HepG2 (cell line): ENCODE data around the gene MRPS34. TPM values are rescaled to one million over a fixed set of nuclear protein-coding genes. Genes with fewer than 3 reads are reported as not detected.
A peak's percentile ranks its signal among the peaks of the same experiment; 100 is the strongest.

Experiments used
- ATAC-seq: fragments of 200-7000 bp; cut with Tn5 transposase; 3 replicates; pipeline ENCODE4 v1.9.1; 2020; ENCODE audit warnings: mild to moderate bottlenecking, moderate library complexity
- BruUV-seq: library from RNA; stranded (reverse); fragments of 400-500 nt; replicated peaks from 2 replicates; lab custom pipeline; 2021; lab: Mats Ljungman, UMichigan
- CTCF ChIA-PET: fragments of 300-600 bp; formaldehyde crosslinking; extraction: SDS; loops from one replicate; lab custom pipeline; 2021; ENCODE audit warnings: low total read pairs, inconsistent platforms, low intra/inter-chr PET ratio; lab: Yijun Ruan, JAX
- POLR2A ChIA-PET: fragments of 350-600 bp; sonication (Branson Sonifier 250); formaldehyde crosslinking; loops from one replicate; lab custom pipeline; 2020; ENCODE audit warnings: antibody characterized with exemption, inconsistent platforms; lab: Yijun Ruan, JAX
- DNase-seq: peaks from one replicate; pipeline ENCODE4 v3.0.0-alpha.2; 2015; ENCODE audit warnings: low spot score
- FAIRE-seq: peaks from 3 replicates; lab custom pipeline; 2011; peaks lifted over from hg19 to GRCh38; lab: Jason Lieb, UNC
- H2AFZ ChIP-seq: one replicate; pipeline ENCODE4 v1.6.1; 2011; ENCODE audit warnings: low read length, inconsistent platforms
- H3K27ac ChIP-seq: fragments of 300-600 bp; 3 replicates; pipeline ENCODE4 v1.8.0; 2011; ENCODE audit warnings: mixed run types, mild to moderate bottlenecking, mixed read lengths, low read length, inconsistent platforms; ENCODE audit not compliant: insufficient read depth; ENCODE audit errors: extremely low read length
- H3K27me3 ChIP-seq, 2 experiments: fragments of 200-600 bp in 1 of 2; 2 replicates in 1 of 2; 3 replicates in 1 of 2; pipeline versions ENCODE4 v1.6.0 to v1.8.0; 2011; ENCODE audit warnings: low read length in 2 of 2, mild to moderate bottlenecking in 2 of 2, moderate library complexity in 2 of 2, inconsistent platforms in 1 of 2; ENCODE audit not compliant: insufficient read depth in 2 of 2, control insufficient read depth in 1 of 2
- H3K36me3 ChIP-seq, 2 experiments: fragments of 200-600 bp in 1 of 2; replicated peaks in 1 of 2; 2 replicates in 1 of 2; 3 replicates in 1 of 2; pipeline versions ENCODE4 v1.5.1 to v1.8.0; 2011; ENCODE audit warnings: low read length in 2 of 2, inconsistent platforms in 1 of 2; ENCODE audit not compliant: insufficient read depth in 2 of 2, control insufficient read depth in 1 of 2
- H3K4me1 ChIP-seq: 2 replicates; pipeline ENCODE4 v1.5.1; 2012; ENCODE audit warnings: low read length, inconsistent platforms; ENCODE audit not compliant: insufficient read depth
- H3K4me2 ChIP-seq: 2 replicates; pipeline ENCODE4 v1.6.0; 2011; ENCODE audit warnings: low read depth, low read length, inconsistent platforms
- H3K4me3 ChIP-seq, 3 experiments: fragments of 200-600 bp in 1 of 3; sonication (generic), shearing (Covaris generic) in 1 of 3; replicated peaks in 1 of 3; 2 replicates each; pipeline ENCODE4 v1.5.1; 2011 to 2016; ENCODE audit warnings: low read length in 3 of 3, inconsistent platforms in 2 of 3, low read depth in 2 of 3, mild to moderate bottlenecking in 2 of 3, control low read depth in 1 of 3, mixed read lengths in 1 of 3; ENCODE audit not compliant: insufficient read depth in 1 of 3
- H3K79me2 ChIP-seq: one replicate; pipeline ENCODE4 v1.6.1; 2011; ENCODE audit warnings: low read length, inconsistent platforms; ENCODE audit not compliant: insufficient read depth
- H3K9ac ChIP-seq: 2 replicates; pipeline ENCODE4 v1.6.0; 2011; ENCODE audit warnings: mild to moderate bottlenecking, low read depth, low read length, inconsistent platforms; ENCODE audit not compliant: insufficient read depth
- H3K9me3 ChIP-seq: 2 replicates; pipeline ENCODE4 v1.5.1; 2012; ENCODE audit warnings: mild to moderate bottlenecking, low read length
- H4K20me1 ChIP-seq: 2 replicates; pipeline ENCODE4 v1.6.0; 2011; ENCODE audit warnings: inconsistent platforms, mild to moderate bottlenecking, low read length, moderate library complexity; ENCODE audit not compliant: insufficient read depth
- AKAP8 ChIP-seq: sonication (generic); formaldehyde crosslinking; IDR thresholded peaks from 2 replicates; pipeline ENCODE4 v1.5.1; 2020; ENCODE audit warnings: mild to moderate bottlenecking, missing genetic modification reagents
- CBX5 ChIP-seq: sonication (generic); formaldehyde crosslinking; IDR thresholded peaks from 2 replicates; pipeline ENCODE4 v1.4.0; 2020; ENCODE audit warnings: missing genetic modification reagents, borderline replicate concordance
- GTF2F1 ChIP-seq: fragments of 150-350 bp; IDR thresholded peaks from 2 replicates; pipeline ENCODE4 v1.6.1; 2014; ENCODE audit warnings: low read length
- HBP1 ChIP-seq: IDR thresholded peaks from 2 replicates; pipeline ENCODE4 v1.6.1; 2016; ENCODE audit warnings: low read depth, control low read depth
- HOXA3 ChIP-seq: sonication (generic); formaldehyde crosslinking; IDR thresholded peaks from 2 replicates; pipeline ENCODE4 v1.5.0; 2020; ENCODE audit warnings: missing genetic modification reagents
- PRDM15 ChIP-seq: sonication (generic); formaldehyde crosslinking; IDR thresholded peaks from 2 replicates; pipeline ENCODE4 v1.4.0; 2020; ENCODE audit warnings: missing genetic modification reagents
- RXRB ChIP-seq: IDR thresholded peaks from 2 replicates; pipeline ENCODE4 v1.6.1; 2016; ENCODE audit warnings: borderline replicate concordance, missing genetic modification reagents, missing compliant biosample characterization
- ZNF253 ChIP-seq: sonication (generic); formaldehyde crosslinking; IDR thresholded peaks from 2 replicates; pipeline ENCODE4 v1.8.0; 2022; ENCODE audit warnings: mild to moderate bottlenecking, missing genetic modification reagents, borderline replicate concordance
- ZNF282 ChIP-seq: fragments of 450-650 bp; IDR thresholded peaks from 2 replicates; pipeline ENCODE4 v1.6.1; 2018; ENCODE audit not compliant: partially characterized antibody
- ZNF562 ChIP-seq: sonication (generic); formaldehyde crosslinking; IDR thresholded peaks from 2 replicates; pipeline ENCODE4 v1.8.0; 2022; ENCODE audit warnings: missing genetic modification reagents, borderline replicate concordance
- ZNF572 ChIP-seq: sonication (generic); formaldehyde crosslinking; IDR thresholded peaks from 2 replicates; pipeline ENCODE4 v1.5.1; 2020; ENCODE audit warnings: mild to moderate bottlenecking, missing genetic modification reagents
- ZNF747 ChIP-seq: sonication (generic); formaldehyde crosslinking; IDR thresholded peaks from 2 replicates; pipeline ENCODE4 v1.8.1; 2023; ENCODE audit warnings: missing genetic modification reagents, mild to moderate bottlenecking, borderline replicate concordance
- ZNF761 ChIP-seq: sonication (generic); formaldehyde crosslinking; conservative IDR thresholded peaks from 2 replicates; pipeline ENCODE4 v1.4.0; 2020; ENCODE audit warnings: mild to moderate bottlenecking, missing genetic modification reagents
- ZNF891 ChIP-seq: sonication (generic); formaldehyde crosslinking; IDR thresholded peaks from 2 replicates; pipeline ENCODE4 v1.5.0; 2020; ENCODE audit warnings: mild to moderate bottlenecking, missing genetic modification reagents
- ZUFSP ChIP-seq: sonication (generic); formaldehyde crosslinking; IDR thresholded peaks from 2 replicates; pipeline ENCODE4 v1.9.0; 2021; ENCODE audit warnings: missing genetic modification reagents, mild to moderate bottlenecking, borderline replicate concordance
- WGBS: methylation state at CpG from one replicate; pipeline ENCODE4 v1.1.6; 2017; ENCODE audit warnings: low lambda C conversion rate; 5-methylcytosine and 5-hydroxymethylcytosine counted together
- in situ Hi-C: cut with HindIII; loops from 2 replicates; pipeline ENCODE4 v1.10.0; 2017; ENCODE audit warnings: low pct_unique_long_range_greater_than_20kb; ENCODE audit not compliant: extremely low pct_ligation_motif_present
- intact Hi-C: fragments of 100-400 bp; cut with micrococcal nuclease; formaldehyde crosslinking; loops from one replicate; pipeline ENCODE4 v1.10.0; 2022; ENCODE audit not compliant: unreplicated experiment
- polyA plus RNA-seq, 8 experiments: library from polyadenylated mRNA; depleted of rRNA in 3 of 8; stranded (reverse) in 7 of 8; unstranded in 1 of 8; fragments of >200 nt; fragmentation: Illumina TruSeq in 4 of 8; extraction: Trizol in 4 of 8; gene quantifications; 2 replicates each; pipeline versions ENCODE4 v1.2.1 to v1.2.3, GENCODE V29; 2011 to 2016; ENCODE audit warnings: low read depth in 4 of 8, missing spikeins in 1 of 8, mixed read lengths in 1 of 8; ENCODE audit not compliant: insufficient read depth in 1 of 8
- total RNA-seq, 5 experiments: library from RNA; depleted of rRNA; stranded (reverse); fragments of >200 nt; fragmentation: Illumina TruSeq; extraction: Trizol; gene quantifications; 2 replicates each; pipeline ENCODE4 v1.2.3, GENCODE V29; 2016; ENCODE audit warnings: low read depth in 1 of 5

The MRPS34 gene
- total and polyA plus RNA-seq, 2 of the 13 experiments (the other 11 are each of a cell fraction or from before 2014, with no cell fraction given), result 63.5 to 131 TPM

GRCh38 chr16:1794908-1795666 lies 22.2 kb upstream of the MRPS34 start:
- Histone ChIP-seq H3K9me3 (peaks cover 24% of the 10 kb centered on the region), H3K4me2 (peak overlapping the region; percentile 92), H3K4me1 (peaks cover 25% of the 10 kb centered on the region), H3K27me3 (no peaks in the 10 kb centered on the region), H3K27ac (peak overlapping the region; percentile 65), H3K4me3 (peak overlapping the region; percentile 53 to 75 (median 59)), H4K20me1 (no peaks in the 10 kb centered on the region), H3K9ac (peak overlapping the region; percentile 73), H2AFZ (no peak overlapping the region), H3K79me2 (no peaks in the 10 kb centered on the region), H3K36me3 (no peaks in the 10 kb centered on the region)
- FAIRE-seq (peak; percentile 40), ATAC-seq (peak; percentile 11), DNase-seq (no peak)
- in situ Hi-C loops, result no loop called here
- BruUV-seq, result TSS peak; percentile 61
- WGBS, result 23% methylated on average over 17 of the region's 32 CpGs
- intact Hi-C loops, result loop anchor here (1.0 kb wide), 1 partner anchor 17 kb away; no protein-coding TSS in a partner anchor
- ChIA-PET CTCF (interaction anchor here (1.7 kb wide), 1 partner anchor 18 kb away, joined by 4 read pairs; no protein-coding TSS in a partner anchor), POLR2A (interaction anchor here (1.1 to 5.5 kb wide), 5 partner anchors 12 to 360 kb away, joined by 3 to 57 read pairs (median 3); partner anchors contain the start of genes EME2, NUBP2, SPSB3 and TRAF7)
- TF ChIP-seq GTF2F1, result no peak
- no peak for TF ChIP-seq CBX5 (CRISPR knock-in tag)
- TF ChIP-seq ZNF761 (CRISPR knock-in tag), result no peak
- TF ChIP-seq AKAP8, result no peak
- 0 out of 2 replicates have a peak, but pooled peaks have one; percentile 27 for TF ChIP-seq HOXA3 (CRISPR knock-in tag)
- no peak for TF ChIP-seq PRDM15 (CRISPR knock-in tag)
- no peak for TF ChIP-seq HBP1 (CRISPR knock-in tag)
- TF ChIP-seq RXRB, result no peak
- no peak for TF ChIP-seq ZNF282
- TF ChIP-seq ZUFSP, result no peak
- no peak for TF ChIP-seq ZNF253 (CRISPR knock-in tag)
- TF ChIP-seq ZNF562, result no peak
- TF ChIP-seq ZNF747, result no peak
- TF ChIP-seq ZNF891, result no peak
- no peak for TF ChIP-seq ZNF572 (CRISPR knock-in tag)
